ENCODE results near the gene FSD2.

FSD2 gene

GRCh38 chr15:82805994-82806406 lies at the start of gene FSD2:
TSS of gene FSD2 (minus strand) at chr15:82806069. CDS start at chr15:82787390, 18,679 bp downstream.
- DNase-seq, result no peak

GRCh38 chr15:82854554-82854953 lies 48.7 kb upstream of the FSD2 start:
- DNase-seq, result no peak

- no peak for DNase-seq
These were observed 47.2 kb upstream of the FSD2 start for GRCh38 chr15:82852941-82853561.

- DNase-seq, result no peak
These were observed 46.2 kb upstream of the FSD2 start for GRCh38 chr15:82851981-82852511.

- no peak for DNase-seq
These were observed 45.5 kb upstream of the FSD2 start for GRCh38 chr15:82851306-82851850.

- DNase-seq, result no peak
These were observed 44.9 kb upstream of the FSD2 start for GRCh38 chr15:82850731-82851130.

- DNase-seq, result peak; percentile 56
These were observed 44.0 kb upstream of the FSD2 start for GRCh38 chr15:82849556-82850512.

GRCh38 chr15:82848241-82848993 lies 42.5 kb upstream of the FSD2 start:
- no peak for DNase-seq

- no peak for DNase-seq
These were observed 41.8 kb upstream of the FSD2 start for GRCh38 chr15:82847703-82848102.

GRCh38 chr15:82846621-82847020 lies 40.8 kb upstream of the FSD2 start:
- no peak for DNase-seq

- no peak for DNase-seq
These were observed 39.8 kb upstream of the FSD2 start for GRCh38 chr15:82845686-82846085.

GRCh38 chr15:82843566-82843965 lies 37.7 kb upstream of the FSD2 start:
- no peak for DNase-seq

- DNase-seq, result no peak
These were observed 34.3 kb upstream of the FSD2 start for GRCh38 chr15:82840166-82840565.

GRCh38 chr15:82839136-82839535 lies 33.3 kb upstream of the FSD2 start:
- DNase-seq, result no peak

- DNase-seq, result no peak
These were observed 32.3 kb upstream of the FSD2 start for GRCh38 chr15:82838096-82838735.

- no peak for DNase-seq
These were observed 29.6 kb upstream of the FSD2 start for GRCh38 chr15:82835391-82835917.

GRCh38 chr15:82833362-82833682 lies 27.5 kb upstream of the FSD2 start:
- DNase-seq, result no peak

- no peak for DNase-seq
These were observed 26.9 kb upstream of the FSD2 start for GRCh38 chr15:82832601-82833361.

GRCh38 chr15:82831894-82832600 lies 26.2 kb upstream of the FSD2 start:
- DNase-seq, result no peak

GRCh38 chr15:82830427-82831173 lies 24.7 kb upstream of the FSD2 start:
- DNase-seq, result no peak

Data from NCI-H2029 treated with DMSO at 0.1 percent for 48 hours (cell line).